IPS-NIHi7 (cell line): Measurements from ENCODE around the gene BTG4.
A peak's percentile ranks its signal among the peaks of the same experiment; 100 is the strongest.

ENCODE experiments used
- DNase-seq: peaks from one replicate; pipeline ENCODE4 v3.0.0; 2012; ENCODE audit warnings: mixed read lengths; ENCODE audit errors: extremely low spot score

The BTG4 gene

GRCh38 chr11:111537336-111537860 is 25.2 kb upstream of the BTG4 start:
- no peak for DNase-seq

GRCh38 chr11:111535281-111535680 is 23.1 kb upstream of the BTG4 start:
- DNase-seq = no peak

- no peak for DNase-seq
Measured at GRCh38 chr11:111532365-111532709, 20.2 kb upstream of the BTG4 start.

GRCh38 chr11:111531687-111532364 is 19.6 kb upstream of the BTG4 start:
- DNase-seq = peak; percentile 41

- no peak for DNase-seq
Measured at GRCh38 chr11:111531136-111531535, 18.9 kb upstream of the BTG4 start.

GRCh38 chr11:111530091-111530490 is 17.9 kb upstream of the BTG4 start:
- no peak for DNase-seq

- DNase-seq = no peak
Measured at GRCh38 chr11:111528557-111528956, 16.4 kb upstream of the BTG4 start.

- no peak for DNase-seq
Measured at GRCh38 chr11:111527279-111527678, 15.1 kb upstream of the BTG4 start.

- DNase-seq = no peak
Measured at GRCh38 chr11:111526501-111526900, 14.3 kb upstream of the BTG4 start.

GRCh38 chr11:111525456-111525855 is 13.3 kb upstream of the BTG4 start:
- no peak for DNase-seq

GRCh38 chr11:111524056-111524455 is 11.9 kb upstream of the BTG4 start:
- DNase-seq = no peak

- DNase-seq = no peak
Measured at GRCh38 chr11:111523343-111523742, 11.2 kb upstream of the BTG4 start.

GRCh38 chr11:111522426-111522825 is 10.2 kb upstream of the BTG4 start:
- DNase-seq = no peak

- DNase-seq = no peak
Measured at GRCh38 chr11:111521135-111521534, 8.9 kb upstream of the BTG4 start.

- no peak for DNase-seq
Measured at GRCh38 chr11:111520560-111520959, 8.4 kb upstream of the BTG4 start.

- no peak for DNase-seq
Measured at GRCh38 chr11:111518668-111519067, 6.5 kb upstream of the BTG4 start.

GRCh38 chr11:111515591-111515990 is 3.4 kb upstream of the BTG4 start:
- no peak for DNase-seq

- DNase-seq = peak; percentile 69
Measured at GRCh38 chr11:111514216-111515031, 2.2 kb upstream of the BTG4 start, which contains the start of gene HOATZ. Gene HOATZ, plus strand, starts transcription at chr11:111514778. Its CDS starts 7 bp downstream, at chr11:111514785.

GRCh38 chr11:111513240-111513605 is 1.0 kb upstream of the BTG4 start:
- DNase-seq = no peak

GRCh38 chr11:111510311-111510710 is 1.9 kb downstream of the BTG4 start:
- DNase-seq = no peak

- DNase-seq = no peak
Measured at GRCh38 chr11:111502611-111503010, 9.6 kb downstream of the BTG4 start.

- DNase-seq = no peak
Measured at GRCh38 chr11:111500481-111500880, 11.7 kb downstream of the BTG4 start.

- DNase-seq = no peak
Measured at GRCh38 chr11:111499483-111499882, 12.7 kb downstream of the BTG4 start.
